ENCODE data around the gene TIGAR. TPM values are rescaled to one million over a fixed set of nuclear protein-coding genes. Genes with fewer than 3 reads are reported as not detected.

TIGAR gene
- polyA plus RNA-seq, 1 donor from 2014 or later = 10.0 TPM

DNA sequence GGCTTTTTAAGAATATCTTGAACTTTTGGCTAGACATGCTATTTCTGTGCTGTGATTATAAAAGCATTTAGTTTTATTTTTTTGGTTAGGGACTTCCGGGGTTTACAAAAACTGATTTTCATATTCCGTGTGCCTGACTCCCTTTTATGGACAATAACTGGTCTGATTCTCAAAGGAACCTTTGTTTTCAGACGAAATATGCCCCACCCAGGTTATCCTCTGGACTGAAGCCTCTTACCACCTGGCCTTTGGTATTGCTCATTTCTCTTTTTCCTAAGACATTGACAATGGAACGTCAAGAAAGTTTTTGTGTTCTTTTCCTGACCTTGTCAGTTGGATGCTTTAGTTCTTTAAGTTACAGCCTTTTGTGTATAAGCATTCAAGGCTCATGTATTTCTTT is 10.8 kb downstream of the TIGAR start:
- Histone ChIP-seq H3K79me2 (replicated peaks; ENCODE audit: insufficient read depth, low read length) (no peaks in the 10 kb centered on the region), H3K36me3 (ENCODE audit: insufficient read depth, low read length) (peaks cover 4% of the 10 kb centered on the region), H3K9ac (ENCODE audit: low read length) (no peak overlapping the region), H3K9me2 (ENCODE audit: insufficient read depth, low read length) (no peaks in the 10 kb centered on the region), H3K9me3 (ENCODE audit: low read length) (no peaks in the 10 kb centered on the region), H4K20me1 (ENCODE audit: insufficient read depth) (no peaks in the 10 kb centered on the region), H2AFZ (ENCODE audit: low read depth, low read length) (no peak overlapping the region), H3K27ac (ENCODE audit: low read length) (no peak overlapping the region), H3K4me2 (ENCODE audit: low read length) (no peak overlapping the region), H3K27me3 (ENCODE audit: insufficient read depth, low read depth, low read length) (no peaks in the 10 kb centered on the region), H3F3A (ENCODE audit: insufficient read depth, low read length, poor library complexity, severe bottlenecking) (no peaks in the 10 kb centered on the region), H3K4me3 (ENCODE audit: low read length) (no peak overlapping the region)
- TF ChIP-seq SMC3 (conservative IDR thresholded peaks at IDR 0.05; ENCODE audit: poor library complexity) (no peak), MXI1 (conservative IDR thresholded peaks at IDR 0.05; ENCODE audit: poor library complexity, severe bottlenecking) (no peak), EZH2 (IDR thresholded peaks at IDR 0.05; ENCODE audit: borderline replicate concordance, insufficient read depth, low read length, poor library complexity, severe bottlenecking) (no peak), EP300 (conservative IDR thresholded peaks at IDR 0.05; ENCODE audit: poor library complexity, severe bottlenecking) (no peak), POLR2AphosphoS5 (IDR thresholded peaks at IDR 0.05) (no peak)

DNA sequence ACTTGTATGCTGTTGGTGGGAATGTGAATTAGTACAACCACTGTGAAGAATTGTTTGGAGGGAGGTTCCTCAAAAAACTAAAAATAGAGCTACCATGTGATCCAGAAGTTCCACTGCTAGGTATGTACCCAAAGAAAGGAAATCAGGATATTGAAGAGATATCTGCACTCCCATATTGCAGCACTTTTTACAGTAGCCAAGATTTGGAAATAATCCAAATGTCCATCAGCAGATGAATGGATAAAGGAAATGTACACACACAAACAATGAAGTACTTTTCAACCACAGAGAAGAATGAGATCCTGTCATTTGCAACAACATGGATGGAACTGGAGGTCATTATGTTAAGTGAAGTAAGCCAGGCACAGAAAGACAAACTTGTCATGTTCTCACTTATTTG is 25.9 kb downstream of the TIGAR start:
- Histone ChIP-seq H3K36me3 (ENCODE audit: insufficient read depth, low read length) (no peaks in the 10 kb centered on the region), H3K9me2 (ENCODE audit: insufficient read depth, low read length) (no peaks in the 10 kb centered on the region), H3K27me3 (ENCODE audit: insufficient read depth, low read depth, low read length) (no peaks in the 10 kb centered on the region), H3K4me3 (ENCODE audit: low read length) (no peak overlapping the region), H3K79me2 (replicated peaks; ENCODE audit: insufficient read depth, low read length) (no peaks in the 10 kb centered on the region), H4K20me1 (ENCODE audit: insufficient read depth) (no peaks in the 10 kb centered on the region), H3F3A (ENCODE audit: insufficient read depth, low read length, poor library complexity, severe bottlenecking) (no peaks in the 10 kb centered on the region), H3K4me2 (ENCODE audit: low read length) (no peak overlapping the region), H3K9ac (ENCODE audit: low read length) (no peak overlapping the region), H3K27ac (ENCODE audit: low read length) (no peak overlapping the region), H2AFZ (ENCODE audit: low read depth, low read length) (no peak overlapping the region), H3K9me3 (ENCODE audit: low read length) (no peaks in the 10 kb centered on the region)
- TF ChIP-seq EP300 (conservative IDR thresholded peaks at IDR 0.05; ENCODE audit: poor library complexity, severe bottlenecking) = no peak
- no peak for TF ChIP-seq TAF1 (IDR thresholded peaks at IDR 0.05; ENCODE audit: low read depth)
- TF ChIP-seq, protein P1, sequence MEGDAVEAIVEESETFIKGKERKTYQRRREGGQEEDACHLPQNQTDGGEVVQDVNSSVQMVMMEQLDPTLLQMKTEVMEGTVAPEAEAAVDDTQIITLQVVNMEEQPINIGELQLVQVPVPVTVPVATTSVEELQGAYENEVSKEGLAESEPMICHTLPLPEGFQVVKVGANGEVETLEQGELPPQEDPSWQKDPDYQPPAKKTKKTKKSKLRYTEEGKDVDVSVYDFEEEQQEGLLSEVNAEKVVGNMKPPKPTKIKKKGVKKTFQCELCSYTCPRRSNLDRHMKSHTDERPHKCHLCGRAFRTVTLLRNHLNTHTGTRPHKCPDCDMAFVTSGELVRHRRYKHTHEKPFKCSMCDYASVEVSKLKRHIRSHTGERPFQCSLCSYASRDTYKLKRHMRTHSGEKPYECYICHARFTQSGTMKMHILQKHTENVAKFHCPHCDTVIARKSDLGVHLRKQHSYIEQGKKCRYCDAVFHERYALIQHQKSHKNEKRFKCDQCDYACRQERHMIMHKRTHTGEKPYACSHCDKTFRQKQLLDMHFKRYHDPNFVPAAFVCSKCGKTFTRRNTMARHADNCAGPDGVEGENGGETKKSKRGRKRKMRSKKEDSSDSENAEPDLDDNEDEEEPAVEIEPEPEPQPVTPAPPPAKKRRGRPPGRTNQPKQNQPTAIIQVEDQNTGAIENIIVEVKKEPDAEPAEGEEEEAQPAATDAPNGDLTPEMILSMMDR (IDR thresholded peaks at IDR 0.05; ENCODE audit: poor library complexity, severe bottlenecking) = no peak
- TF ChIP-seq EZH2 (IDR thresholded peaks at IDR 0.05; ENCODE audit: borderline replicate concordance, insufficient read depth, low read length, poor library complexity, severe bottlenecking) = no peak
- no peak for TF ChIP-seq RAD21 (conservative IDR thresholded peaks at IDR 0.05)
- no peak for TF ChIP-seq SMC3 (conservative IDR thresholded peaks at IDR 0.05; ENCODE audit: poor library complexity)
- TF ChIP-seq, protein P2, sequence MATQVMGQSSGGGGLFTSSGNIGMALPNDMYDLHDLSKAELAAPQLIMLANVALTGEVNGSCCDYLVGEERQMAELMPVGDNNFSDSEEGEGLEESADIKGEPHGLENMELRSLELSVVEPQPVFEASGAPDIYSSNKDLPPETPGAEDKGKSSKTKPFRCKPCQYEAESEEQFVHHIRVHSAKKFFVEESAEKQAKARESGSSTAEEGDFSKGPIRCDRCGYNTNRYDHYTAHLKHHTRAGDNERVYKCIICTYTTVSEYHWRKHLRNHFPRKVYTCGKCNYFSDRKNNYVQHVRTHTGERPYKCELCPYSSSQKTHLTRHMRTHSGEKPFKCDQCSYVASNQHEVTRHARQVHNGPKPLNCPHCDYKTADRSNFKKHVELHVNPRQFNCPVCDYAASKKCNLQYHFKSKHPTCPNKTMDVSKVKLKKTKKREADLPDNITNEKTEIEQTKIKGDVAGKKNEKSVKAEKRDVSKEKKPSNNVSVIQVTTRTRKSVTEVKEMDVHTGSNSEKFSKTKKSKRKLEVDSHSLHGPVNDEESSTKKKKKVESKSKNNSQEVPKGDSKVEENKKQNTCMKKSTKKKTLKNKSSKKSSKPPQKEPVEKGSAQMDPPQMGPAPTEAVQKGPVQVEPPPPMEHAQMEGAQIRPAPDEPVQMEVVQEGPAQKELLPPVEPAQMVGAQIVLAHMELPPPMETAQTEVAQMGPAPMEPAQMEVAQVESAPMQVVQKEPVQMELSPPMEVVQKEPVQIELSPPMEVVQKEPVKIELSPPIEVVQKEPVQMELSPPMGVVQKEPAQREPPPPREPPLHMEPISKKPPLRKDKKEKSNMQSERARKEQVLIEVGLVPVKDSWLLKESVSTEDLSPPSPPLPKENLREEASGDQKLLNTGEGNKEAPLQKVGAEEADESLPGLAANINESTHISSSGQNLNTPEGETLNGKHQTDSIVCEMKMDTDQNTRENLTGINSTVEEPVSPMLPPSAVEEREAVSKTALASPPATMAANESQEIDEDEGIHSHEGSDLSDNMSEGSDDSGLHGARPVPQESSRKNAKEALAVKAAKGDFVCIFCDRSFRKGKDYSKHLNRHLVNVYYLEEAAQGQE (IDR thresholded peaks at IDR 0.05; ENCODE audit: borderline replicate concordance) = no peak
- TF ChIP-seq MXI1 (conservative IDR thresholded peaks at IDR 0.05; ENCODE audit: poor library complexity, severe bottlenecking) = no peak
- TF ChIP-seq POLR2AphosphoS5 (IDR thresholded peaks at IDR 0.05) = no peak
